Measurements from ENCODE around the gene ANKLE2.

- no peak for TF ChIP-seq CTCF (IDR thresholded peaks at IDR 0.05; ENCODE audit: poor library complexity, severe bottlenecking)
- no peak for TF ChIP-seq REST (IDR thresholded peaks at IDR 0.05; ENCODE audit: borderline replicate concordance)
- TF ChIP-seq EZH2 (IDR thresholded peaks at IDR 0.05; ENCODE audit: borderline replicate concordance, insufficient read depth, low read length, poor library complexity, severe bottlenecking) = no peak
- TF ChIP-seq MXI1 (conservative IDR thresholded peaks at IDR 0.05; ENCODE audit: poor library complexity, severe bottlenecking) = no peak
- no peak for TF ChIP-seq POLR2AphosphoS5 (IDR thresholded peaks at IDR 0.05)
- TF ChIP-seq EP300 (conservative IDR thresholded peaks at IDR 0.05; ENCODE audit: poor library complexity, severe bottlenecking) = no peak
- no peak for TF ChIP-seq TAF1 (IDR thresholded peaks at IDR 0.05; ENCODE audit: low read depth)
These were observed 45.9 kb upstream of the ANKLE2 start for GRCh38 chr12:132807295-132808092.

All from neural cell (in vitro differentiated cells).